Endothelial cell of umbilical vein (primary cell): ENCODE measurements around the gene RBM38.

Experiments used
- EZH2 ChIP-seq: IDR thresholded peaks from 2 replicates; pipeline ENCODE4 v1.6.1; 2012; ENCODE audit warnings: borderline replicate concordance, low read depth, mild to moderate bottlenecking, moderate library complexity, low read length, inconsistent platforms; ENCODE audit not compliant: severe bottlenecking
- FOS ChIP-seq: IDR thresholded peaks from 2 replicates; pipeline ENCODE4 v1.6.1; 2011; ENCODE audit warnings: mild to moderate bottlenecking, low read length, moderate library complexity, borderline replicate concordance; ENCODE audit not compliant: insufficient read depth
- GATA2 ChIP-seq: IDR thresholded peaks from 2 replicates; pipeline ENCODE4 v1.7.0; 2011; ENCODE audit warnings: low read depth, mild to moderate bottlenecking, moderate library complexity, mixed read lengths, low read length; ENCODE audit not compliant: insufficient read length, insufficient read depth
- MYC ChIP-seq: IDR thresholded peaks from one replicate; pipeline ENCODE4 v1.6.1; 2011; ENCODE audit warnings: mild to moderate bottlenecking, low read depth, low read length
- POLR2A ChIP-seq: IDR thresholded peaks from 2 replicates; pipeline ENCODE4 v1.6.1; 2012; ENCODE audit warnings: low read depth, mild to moderate bottlenecking, control low read depth, low read length
- POLR2AphosphoS5 ChIP-seq: IDR thresholded peaks from 2 replicates; pipeline ENCODE4 v1.6.1; 2012; ENCODE audit warnings: low read depth, mild to moderate bottlenecking, control low read depth, low read length, moderate library complexity; ENCODE audit not compliant: insufficient read depth
- TF ChIP-seq, protein P1 (sequence below): IDR thresholded peaks from 2 replicates; pipeline ENCODE4 v1.6.1; 2011; ENCODE audit not compliant: insufficient read depth, insufficient read length
- TF ChIP-seq, protein P2 (sequence below), 2 donors: IDR thresholded peaks; 1 replicate in 1 of 2; 2 replicates in 1 of 2; pipeline ENCODE4 v1.5.1; 2011; ENCODE audit warnings: low read length in 2 of 2, mild to moderate bottlenecking in 2 of 2, moderate library complexity in 2 of 2, control low read depth in 1 of 2, inconsistent platforms in 1 of 2, low read depth in 1 of 2; ENCODE audit not compliant: insufficient read depth in 1 of 2; ENCODE audit errors: extremely low read depth in 1 of 2

DNA sequence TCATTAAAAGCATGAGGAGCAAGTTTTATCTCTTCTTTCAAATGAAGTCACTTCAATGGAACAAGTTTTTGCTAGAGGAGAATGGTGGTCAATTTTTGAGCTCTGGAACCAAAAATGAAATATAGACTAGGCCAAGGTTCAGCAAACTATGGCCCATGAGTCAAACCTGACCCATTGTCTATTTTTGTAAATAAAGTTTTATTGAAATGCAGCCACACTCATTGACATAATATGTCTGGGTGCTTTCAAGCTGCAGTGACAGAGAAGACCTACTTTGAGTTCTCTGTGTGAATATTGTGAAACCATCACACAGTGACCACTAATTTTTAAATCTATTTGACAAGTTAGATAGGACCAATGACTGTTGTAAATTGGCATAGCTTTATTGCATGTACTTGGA, 26.7 kb upstream of the RBM38 start:
- TF ChIP-seq, protein P1, sequence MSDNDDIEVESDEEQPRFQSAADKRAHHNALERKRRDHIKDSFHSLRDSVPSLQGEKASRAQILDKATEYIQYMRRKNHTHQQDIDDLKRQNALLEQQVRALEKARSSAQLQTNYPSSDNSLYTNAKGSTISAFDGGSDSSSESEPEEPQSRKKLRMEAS, result no peak
- TF ChIP-seq EZH2 (no peak), GATA2 (no peak), POLR2AphosphoS5 (no peak), POLR2A (no peak), FOS (no peak), MYC (no peak)
- TF ChIP-seq, protein P2, sequence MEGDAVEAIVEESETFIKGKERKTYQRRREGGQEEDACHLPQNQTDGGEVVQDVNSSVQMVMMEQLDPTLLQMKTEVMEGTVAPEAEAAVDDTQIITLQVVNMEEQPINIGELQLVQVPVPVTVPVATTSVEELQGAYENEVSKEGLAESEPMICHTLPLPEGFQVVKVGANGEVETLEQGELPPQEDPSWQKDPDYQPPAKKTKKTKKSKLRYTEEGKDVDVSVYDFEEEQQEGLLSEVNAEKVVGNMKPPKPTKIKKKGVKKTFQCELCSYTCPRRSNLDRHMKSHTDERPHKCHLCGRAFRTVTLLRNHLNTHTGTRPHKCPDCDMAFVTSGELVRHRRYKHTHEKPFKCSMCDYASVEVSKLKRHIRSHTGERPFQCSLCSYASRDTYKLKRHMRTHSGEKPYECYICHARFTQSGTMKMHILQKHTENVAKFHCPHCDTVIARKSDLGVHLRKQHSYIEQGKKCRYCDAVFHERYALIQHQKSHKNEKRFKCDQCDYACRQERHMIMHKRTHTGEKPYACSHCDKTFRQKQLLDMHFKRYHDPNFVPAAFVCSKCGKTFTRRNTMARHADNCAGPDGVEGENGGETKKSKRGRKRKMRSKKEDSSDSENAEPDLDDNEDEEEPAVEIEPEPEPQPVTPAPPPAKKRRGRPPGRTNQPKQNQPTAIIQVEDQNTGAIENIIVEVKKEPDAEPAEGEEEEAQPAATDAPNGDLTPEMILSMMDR (IDR thresholded peaks at IDR 0.05; ENCODE audit: extremely low read depth in 1 of 2, insufficient read depth in 1 of 2, low read depth in 1 of 2, low read length in 2 of 2), result no peak
